NAMALWA (cell line): ENCODE data around the gene MAPT.

Experiments
- DNase-seq: peaks from one replicate; pipeline ENCODE4 v3.0.0-alpha.2; 2015; ENCODE audit warnings: low spot score

MAPT gene

DNA sequence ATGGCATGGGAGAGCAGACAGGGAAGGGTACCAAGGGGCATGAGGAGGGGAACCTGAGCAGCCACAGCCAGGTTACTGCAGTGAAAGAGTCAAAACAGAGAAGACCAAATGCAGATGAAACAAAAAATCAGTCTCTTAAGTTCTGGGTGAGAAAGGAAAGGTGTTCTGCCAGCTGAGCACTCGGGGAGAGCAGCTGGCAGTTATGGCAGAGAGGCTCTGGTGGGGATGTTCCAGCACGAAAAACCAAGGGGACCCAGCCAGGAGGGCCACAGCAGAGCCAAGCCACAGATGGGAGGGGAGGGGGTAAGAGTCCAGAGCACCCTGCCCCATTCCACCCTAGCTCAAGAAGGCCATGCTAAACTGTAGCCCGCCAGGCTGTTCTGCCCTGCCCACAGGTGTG lies 136.4 kb downstream of the MAPT start:
- no peak for DNase-seq

DNA sequence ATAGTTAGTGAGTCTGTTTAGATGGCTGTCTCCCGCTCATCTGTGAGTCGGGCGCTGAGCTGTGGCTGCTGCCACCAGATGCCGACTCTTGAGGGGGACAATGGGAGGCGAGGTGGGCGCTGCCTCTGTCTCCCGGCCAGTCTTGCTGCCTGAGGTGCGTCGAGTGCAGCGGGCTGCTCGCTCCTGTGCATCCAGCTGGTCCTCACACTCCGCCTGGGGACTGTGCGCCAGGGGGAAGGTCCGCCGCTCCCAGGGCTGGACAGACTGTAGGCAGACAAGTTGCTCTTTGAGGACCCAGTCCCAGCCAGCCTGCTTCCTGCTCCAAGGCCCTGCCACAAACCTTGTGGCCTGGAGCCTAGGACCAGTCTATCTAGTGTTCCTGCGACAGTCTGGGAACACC lies 137.1 kb downstream of the MAPT start:
- no peak for DNase-seq

DNA sequence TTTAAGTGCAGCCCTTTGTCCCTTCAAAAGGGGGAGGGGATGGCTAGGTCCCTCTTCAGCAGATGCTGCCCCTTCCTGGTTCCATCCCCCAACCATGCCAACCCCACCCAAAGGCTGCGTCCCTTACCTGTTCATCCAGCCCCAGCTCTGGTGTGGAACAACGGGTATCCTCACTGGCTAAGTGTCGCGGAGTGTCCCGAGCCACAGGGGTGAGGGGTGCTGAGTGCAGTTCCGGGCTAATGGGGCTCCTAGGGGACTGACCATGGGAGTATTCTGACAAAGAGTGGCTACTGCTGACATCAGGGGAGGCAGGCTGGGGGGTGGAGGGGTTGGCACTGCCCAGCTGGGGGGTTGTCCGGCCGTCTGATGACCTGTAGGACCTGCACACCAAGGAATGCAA lies 137.6 kb downstream of the MAPT start:
- DNase-seq = no peak

DNA sequence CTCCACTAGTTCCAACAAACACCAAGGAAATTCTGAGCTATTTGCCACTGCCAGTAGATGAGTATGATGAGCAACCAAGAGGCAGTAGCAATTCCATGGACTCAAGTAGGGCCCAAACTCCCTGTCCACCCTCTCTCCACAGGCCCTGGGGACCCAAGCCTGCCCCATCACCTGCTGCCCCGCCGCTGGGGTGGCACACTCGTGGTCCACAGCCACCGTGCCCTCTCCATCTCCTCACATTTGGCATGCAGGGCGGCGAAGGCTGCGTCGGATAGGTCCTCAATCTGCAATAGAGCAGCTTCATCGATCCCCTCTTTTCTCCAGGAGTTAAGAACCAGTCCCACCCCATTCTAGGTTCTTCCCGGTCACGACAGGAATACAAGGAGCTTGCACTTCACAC lies 138.6 kb downstream of the MAPT start:
- no peak for DNase-seq

DNA sequence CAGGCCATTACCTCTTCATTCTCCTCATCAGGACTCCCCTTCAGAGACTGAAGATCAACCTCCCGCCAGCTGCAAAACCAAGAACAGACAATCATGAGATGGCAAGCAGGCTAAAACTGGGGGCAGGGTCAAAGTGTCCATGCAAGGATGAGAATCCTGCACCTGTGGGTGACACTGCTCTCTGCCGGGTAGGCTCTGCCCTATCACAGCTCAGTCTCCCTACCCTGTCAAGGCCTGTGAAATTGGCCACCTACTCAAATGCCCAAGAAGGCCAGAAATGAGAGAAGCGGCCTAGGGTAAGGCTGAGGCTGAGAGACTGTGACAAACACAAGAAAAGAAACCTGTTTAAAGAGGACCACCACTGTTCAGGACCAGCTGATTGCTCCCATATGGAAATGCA lies 139.0 kb downstream of the MAPT start:
- DNase-seq = no peak

DNA sequence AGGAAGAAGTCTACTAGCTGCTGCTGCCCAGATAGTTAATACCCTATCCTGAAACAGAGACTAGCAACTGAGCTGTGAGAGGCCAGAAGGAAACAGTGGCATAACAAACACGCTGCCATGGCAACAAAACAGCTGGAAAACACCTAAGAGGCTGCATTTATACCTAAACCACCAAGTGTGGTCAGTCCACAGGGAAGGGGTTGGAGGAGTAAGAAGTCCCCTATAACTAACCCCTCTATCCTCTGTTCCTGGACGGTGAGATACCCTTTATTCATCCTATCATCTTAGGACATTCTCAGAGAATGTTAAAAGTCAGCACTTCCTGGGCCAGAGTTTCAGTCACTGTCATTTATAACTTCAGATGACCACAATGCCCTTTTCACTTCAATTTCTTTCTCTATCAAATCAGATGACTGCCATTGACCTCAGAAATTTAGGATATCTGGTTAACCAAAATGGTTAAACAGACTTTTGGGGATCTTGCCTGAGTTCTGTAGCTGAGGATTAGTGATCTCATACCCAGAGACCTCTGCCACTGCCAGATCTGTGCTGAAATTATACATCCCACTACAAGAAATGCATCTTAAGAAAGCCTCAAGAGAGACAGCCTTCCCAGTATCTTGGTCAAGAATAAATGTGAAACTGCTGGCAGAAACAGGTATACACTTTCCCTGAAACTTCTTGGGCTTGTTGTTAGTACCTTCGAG lies 140.9 kb downstream of the MAPT start:
- peak; percentile 30 for DNase-seq

DNA sequence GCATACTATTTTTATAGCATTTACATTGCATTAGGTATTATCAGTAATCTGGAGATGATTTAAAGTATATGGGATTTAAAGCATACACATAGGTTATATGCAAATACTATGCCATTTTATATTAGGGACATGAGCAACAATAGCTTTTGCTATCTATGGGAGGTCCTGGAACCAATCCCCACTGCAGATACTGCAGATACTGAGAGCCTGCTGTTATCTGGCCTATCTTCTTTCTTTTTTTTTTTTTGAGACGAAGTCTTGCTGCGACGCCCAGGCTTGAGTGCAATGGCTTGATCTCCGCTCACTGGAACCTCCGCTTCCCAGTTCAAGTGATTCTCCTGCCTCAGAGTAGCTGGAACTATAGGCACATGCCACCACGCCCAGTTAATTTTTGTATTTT lies 142.1 kb downstream of the MAPT start:
- no peak for DNase-seq

DNA sequence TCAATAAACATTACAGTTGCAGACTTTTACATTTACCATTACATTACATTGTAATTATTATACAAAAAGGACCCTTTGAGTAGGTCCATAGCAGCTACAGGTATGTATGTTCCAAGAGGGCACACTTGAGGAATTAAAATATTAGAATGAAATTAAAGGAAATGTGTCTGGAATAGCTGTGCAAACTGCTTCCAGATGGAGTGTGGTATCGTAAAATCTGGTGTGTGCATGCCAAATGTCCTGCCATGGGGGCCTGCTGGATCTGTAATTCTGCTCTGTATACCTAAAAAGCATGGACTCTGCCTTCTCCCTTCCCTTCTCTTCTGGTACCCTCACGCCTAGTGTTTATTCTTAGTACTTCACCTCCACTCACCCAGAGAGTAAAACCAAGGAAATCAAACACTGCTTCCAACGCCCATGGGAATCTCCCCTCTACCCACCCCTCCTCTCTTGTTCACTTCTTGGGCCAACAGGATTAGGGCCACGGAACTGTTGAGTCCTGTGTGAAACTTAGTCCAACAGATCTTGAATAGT lies 143.4 kb downstream of the MAPT start:
- DNase-seq = no peak

DNA sequence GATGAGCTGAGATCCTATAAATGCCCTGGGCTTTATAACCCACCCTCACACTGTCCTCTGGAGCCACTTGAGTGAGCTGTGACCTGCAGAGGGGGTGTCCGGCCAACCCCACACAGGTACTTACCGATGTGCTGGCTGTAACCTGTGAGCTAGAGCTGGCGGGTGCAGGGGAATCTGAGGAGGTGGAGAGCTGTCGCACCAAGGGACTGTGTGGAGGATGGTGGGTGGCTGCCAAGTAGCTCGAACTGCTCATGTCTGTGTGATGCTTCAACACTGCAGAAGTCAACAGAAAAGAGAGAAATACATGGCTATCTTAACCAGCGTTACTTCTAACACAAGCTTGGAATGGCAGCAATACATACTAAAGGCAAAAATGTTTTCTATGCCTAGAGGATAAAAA lies 144.1 kb downstream of the MAPT start:
- DNase-seq = no peak

DNA sequence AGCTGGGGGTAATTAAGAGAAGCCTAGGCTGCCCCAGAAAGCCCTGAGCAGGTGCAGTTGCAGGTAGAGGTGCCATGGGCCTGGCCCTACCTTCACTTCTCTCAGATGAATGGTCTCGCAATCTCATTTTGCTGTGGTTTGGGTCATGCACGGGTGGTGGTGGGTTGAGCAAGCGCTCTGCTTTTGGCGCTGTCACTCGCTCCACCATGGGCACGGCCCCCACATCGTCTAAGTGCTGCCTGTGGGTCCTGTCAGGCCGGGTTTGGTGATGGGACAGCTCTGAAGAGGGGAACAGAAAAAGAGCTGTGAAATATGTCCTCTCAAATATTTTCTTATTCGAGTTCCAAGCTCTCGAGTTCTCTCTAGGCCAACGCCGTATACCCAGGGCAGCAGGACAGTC lies 144.6 kb downstream of the MAPT start:
- DNase-seq = no peak

DNA sequence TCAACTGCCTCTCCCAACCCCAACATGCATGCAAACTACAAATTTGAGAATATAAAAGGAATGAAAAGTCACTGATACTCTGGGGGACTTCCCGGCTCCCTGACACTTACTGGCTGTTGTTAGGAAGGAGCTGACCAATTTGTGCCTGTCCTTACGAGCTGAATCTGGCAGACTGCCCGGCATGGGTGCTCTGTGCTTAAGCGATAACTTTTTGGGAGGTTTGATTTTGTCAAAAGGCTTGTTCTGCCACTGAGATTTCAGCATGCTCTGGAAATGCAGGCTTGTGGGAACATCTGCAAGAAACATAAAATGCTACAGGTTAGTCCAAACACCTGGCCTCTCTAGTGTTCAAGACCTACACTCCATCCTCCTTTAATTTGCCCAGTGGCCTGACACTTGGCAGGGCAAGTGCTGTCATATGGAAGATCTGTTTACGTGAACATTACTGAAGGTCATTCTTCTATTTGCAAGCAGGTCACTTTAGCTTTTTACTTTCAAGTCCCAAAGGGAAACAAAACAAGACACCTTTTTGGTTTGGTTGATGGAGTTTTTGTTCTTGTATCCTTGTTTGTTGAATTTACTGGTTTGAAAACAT lies 145.3 kb downstream of the MAPT start:
- no peak for DNase-seq

DNA sequence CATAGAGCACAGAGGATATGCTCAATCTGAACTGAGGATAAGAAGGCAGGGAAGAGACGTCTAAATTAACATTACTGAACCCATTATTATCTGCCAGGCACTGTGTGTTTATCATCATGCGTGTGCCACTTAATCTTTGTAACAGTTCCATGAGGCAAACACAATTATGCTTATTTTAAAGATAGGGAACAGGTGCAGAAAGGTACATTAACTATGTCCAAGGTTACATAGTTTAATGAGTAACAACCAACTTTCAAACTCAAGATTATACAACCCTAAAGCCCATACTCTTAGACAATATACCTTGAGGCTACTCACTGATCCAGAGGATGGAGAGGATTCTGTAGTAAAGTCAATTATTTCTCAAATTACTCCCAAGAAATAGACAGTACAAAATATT lies 147.9 kb downstream of the MAPT start:
- no peak for DNase-seq

DNA sequence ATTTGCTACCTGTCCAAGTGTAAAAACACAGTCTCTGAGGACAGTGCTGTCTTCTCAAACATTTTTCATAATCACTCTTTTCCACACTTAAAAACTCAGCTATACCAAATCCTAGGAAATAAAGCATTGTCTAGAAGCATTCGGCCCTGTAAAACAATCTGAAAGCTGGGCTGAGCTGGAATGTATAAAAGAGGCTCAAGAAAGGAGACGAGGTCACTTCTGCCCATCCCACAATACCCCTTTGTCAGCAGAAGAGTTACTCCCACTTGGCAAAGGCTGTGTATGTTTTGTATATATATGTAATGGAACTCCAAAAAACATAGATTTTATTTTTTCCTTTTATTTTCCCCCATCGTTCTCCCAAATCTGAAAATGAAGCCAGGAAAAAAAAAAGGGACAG lies 148.6 kb downstream of the MAPT start:
- no peak for DNase-seq

DNA sequence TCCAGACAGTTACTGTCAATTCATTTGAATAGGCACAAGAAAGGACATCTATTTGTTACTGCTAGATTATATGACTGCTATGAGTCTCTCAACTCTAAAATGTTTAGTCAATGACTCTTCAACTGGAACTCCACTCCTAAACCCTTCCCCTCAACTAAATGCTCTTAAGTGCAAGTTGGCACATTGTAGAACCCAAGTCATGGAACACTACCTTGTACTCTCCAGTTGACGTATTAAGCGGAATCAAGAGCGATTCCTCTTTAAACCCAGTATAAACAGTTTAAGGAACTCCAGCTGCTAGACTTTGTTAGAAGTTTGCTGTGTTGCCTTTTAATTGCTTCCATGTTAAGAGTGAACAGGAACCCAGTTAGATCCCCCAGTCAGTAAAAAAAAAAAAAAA lies 149.3 kb downstream of the MAPT start:
- no peak for DNase-seq

DNA sequence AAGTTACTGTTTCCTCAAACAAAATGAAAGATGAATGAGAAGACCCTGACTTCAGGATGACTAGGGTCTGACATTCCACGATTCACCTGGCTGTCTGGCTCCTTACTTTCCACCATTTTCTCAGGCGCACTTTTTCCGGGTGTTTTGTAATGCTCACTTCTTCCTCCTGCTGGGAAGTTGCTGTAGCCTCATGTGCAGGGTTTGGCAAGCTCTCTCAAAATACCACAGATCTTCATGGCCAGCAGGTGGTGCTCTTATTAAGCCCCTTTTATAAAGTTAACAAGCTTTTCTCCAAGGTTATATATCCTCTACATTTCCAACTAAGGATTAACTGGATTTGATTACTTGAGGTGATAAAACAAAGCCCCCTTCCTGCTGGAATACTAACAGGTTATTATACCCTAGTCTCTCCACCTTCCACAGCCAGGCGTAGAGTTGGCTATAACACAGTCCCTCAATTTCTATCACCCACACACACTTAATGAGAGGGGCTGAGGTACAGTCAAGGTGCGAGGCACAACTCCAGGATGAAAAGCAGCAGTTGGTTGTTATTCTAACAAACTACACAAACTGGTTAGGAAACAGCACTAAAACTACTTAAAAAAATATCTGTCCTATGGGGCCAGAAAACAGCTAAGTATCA lies 150.1 kb downstream of the MAPT start:
- DNase-seq = peak; percentile 80

DNA sequence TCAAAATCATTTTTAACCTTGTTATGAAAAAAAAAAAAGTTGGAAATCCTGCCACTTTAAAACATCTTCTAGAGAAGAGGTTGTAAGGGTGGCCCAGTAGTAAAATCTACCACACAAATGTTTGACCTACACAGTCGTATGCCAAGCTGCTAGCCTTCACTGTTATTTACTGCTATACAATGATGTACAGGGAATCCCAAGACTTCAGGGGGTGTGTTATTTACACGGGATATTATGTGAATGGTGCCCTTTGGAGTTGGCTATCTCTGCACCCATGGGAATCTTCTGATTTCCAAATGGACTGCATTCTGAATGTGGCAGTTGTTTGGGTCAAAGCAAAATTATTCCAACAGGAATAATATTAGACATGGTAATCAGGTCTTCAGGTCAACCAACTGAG lies 150.6 kb downstream of the MAPT start:
- DNase-seq = no peak

DNA sequence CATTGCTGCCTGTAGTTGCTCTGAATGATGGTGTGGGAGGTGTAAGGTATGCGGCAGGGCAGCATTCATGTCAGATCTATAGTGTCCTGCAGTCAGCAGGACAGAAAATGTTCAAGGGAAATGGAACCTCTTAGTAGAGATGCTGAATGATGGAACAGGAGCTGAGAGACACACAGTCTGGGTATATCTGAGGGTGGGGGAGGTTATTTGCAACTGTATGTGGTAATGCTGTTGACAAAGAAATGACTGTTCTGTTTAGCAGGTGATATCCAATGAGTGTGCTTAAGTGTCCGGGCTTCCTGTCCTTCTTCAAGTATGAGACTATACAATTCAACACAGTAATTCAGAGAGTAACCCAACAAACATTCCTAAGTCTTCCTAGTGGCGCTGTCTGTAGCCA lies 151.3 kb downstream of the MAPT start:
- no peak for DNase-seq

DNA sequence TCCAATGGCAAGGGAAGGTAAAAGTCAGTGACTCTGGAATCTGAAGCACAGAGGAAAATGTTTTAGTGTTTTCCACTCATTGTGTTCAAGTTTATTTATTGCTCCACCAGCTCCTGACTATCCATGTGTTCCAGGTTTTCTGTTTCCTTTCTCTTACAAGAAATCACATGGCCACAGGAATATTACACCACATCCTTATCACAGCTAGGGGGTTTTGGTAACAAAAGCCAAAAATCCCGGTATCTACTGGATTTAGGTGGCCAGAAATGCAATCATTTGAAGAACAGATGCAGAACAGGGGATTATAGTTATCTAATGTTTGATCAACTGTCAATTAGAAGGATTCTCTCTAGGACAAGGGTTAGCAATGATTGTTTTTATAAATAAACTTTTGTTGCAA lies 152.6 kb downstream of the MAPT start:
- no peak for DNase-seq

DNA sequence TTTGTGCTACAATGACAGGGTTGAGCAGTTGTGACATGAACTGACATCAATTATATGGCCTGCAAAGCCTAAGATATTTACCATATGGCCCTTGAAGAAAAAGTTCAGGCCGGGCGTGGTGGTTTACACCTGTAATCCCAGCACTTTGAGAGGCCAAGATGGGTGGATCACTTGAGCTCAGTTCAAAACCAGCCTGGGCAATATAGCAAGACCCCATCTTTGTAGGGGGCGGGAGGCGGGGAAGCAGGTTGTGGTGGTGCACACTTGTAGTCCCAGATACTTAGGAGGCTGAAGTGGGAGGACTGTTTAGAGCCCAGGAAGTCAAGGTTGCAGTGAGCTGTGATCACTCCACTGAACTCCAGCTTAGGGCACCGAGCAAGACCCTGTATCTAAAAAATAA lies 153.0 kb downstream of the MAPT start:
- DNase-seq = no peak

DNA sequence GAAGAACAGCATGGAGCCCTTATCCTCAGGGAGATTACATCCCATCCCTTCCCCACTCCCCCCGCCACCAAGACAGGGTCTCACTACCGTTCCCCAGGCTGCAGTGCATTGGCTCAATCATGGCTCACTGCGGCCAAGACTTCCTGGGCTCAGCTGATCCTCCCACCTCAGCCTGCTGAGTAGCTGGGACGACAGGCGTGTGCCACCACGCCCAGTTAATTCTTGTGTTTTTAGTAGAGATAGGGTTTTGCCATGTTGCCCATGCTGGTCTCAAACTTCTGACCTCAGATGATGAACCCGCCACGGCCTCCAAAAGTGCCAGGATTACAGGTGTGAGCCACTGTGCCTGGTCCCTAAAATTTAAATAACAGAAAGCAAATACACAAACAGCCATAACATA lies 153.5 kb downstream of the MAPT start:
- no peak for DNase-seq

DNA sequence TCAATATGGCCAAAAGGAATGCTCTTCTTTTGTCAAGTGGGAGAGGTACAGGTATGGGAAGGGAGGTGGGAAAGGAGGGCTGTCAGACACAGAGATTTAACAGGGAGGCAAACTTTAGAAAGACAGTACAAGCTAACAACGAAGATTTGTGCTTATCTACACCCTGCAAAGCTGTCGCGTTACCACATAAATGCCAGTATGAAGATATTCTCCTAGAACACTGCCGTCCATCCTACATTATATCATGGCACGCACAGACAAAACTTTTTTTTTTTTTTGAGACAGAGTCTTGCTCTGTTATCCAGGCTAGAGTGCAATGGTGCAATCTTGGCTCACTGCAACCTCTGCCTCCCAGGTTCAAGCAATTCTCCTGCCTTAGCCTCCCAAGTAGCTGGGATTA lies 155.3 kb downstream of the MAPT start:
- no peak for DNase-seq

DNA sequence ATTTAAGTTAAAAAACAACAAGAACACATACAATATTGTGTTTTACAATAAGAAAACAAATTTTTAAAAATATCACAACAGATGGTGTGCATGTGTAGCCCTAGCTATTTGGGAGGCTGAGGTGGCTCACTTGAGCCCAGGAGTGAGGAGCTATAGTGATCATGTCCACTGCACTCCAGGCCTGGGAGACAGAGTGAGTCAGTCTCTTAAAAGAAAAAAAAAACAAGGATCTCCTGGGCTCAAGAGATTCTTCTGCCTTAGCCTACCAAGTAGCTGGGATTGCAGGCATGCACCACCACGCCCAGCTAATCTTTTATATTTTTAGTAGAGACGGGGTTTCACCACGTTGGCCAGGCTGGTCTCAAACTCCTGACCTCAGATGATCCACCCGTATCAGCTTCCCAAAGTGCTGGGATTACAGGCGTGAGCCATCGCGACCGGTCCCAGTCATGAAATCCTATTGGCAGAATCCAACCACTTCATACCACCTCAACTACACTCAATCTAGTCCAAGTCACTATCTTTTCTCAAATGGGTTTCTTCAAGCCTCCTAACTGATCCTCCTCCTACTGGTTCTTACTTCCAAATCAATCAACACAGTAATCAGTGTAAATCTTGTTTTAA lies 159.7 kb downstream of the MAPT start:
- DNase-seq = no peak

DNA sequence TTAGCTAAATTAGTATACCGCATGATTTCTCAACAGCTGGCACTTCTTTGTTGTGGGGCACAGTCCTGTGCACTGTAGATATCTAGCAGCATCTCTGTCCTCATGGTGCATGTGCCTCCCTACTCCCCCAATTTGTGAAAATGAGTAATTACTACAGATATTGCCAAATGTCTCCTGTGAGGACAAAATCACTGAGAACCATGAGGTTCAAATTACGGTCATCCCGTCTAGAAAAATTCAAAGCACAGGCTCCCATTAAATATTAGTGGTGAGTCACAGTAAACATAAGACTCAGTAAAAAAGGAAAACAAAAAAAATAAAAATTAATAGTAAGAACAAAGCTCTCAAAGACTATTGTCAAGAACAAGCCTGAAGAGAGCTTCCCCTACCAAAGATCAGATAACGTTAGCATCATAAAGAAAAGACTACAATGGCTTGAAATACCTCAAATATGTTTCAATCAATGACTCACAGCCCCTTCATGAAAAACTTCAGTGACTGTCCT lies 162.5 kb downstream of the MAPT start:
- no peak for DNase-seq
